K562 (cell line): ENCODE results near the gene JKAMP. TPM values are rescaled to one million over a fixed set of nuclear protein-coding genes. Genes with fewer than 3 reads are reported as not detected.
A peak's percentile ranks its signal among the peaks of the same experiment; 100 is the strongest.

Experiments used
- ARHGAP35 ChIP-seq: fragments of 450-650 bp; IDR thresholded peaks from 2 replicates; pipeline ENCODE4 v1.6.1; 2018; ENCODE audit not compliant: partially characterized antibody
- BCLAF1 ChIP-seq, 2 experiments: fragments of 450-650 bp in 1 of 2; IDR thresholded peaks; 2 replicates each; pipeline ENCODE4 v1.6.1; 2011 to 2017; ENCODE audit warnings: low read depth in 2 of 2, antibody characterized with exemption in 1 of 2, borderline replicate concordance in 1 of 2, low read length in 1 of 2, mild to moderate bottlenecking in 1 of 2, mixed read lengths in 1 of 2; ENCODE audit not compliant: control insufficient read depth in 1 of 2
- BRF2 ChIP-seq: IDR thresholded peaks from 3 replicates; pipeline ENCODE4 v1.6.1; 2011; ENCODE audit warnings: borderline replicate concordance, mild to moderate bottlenecking; ENCODE audit not compliant: insufficient read length, insufficient read depth
- C11orf30 ChIP-seq: fragments of 450-650 bp; IDR thresholded peaks from 2 replicates; pipeline ENCODE4 v1.6.1; 2016; ENCODE audit warnings: low read depth, mild to moderate bottlenecking
- CLOCK ChIP-seq: fragments of 250-450 bp; sonication (Bioruptor Pico); IDR thresholded peaks from 2 replicates; pipeline ENCODE4 v1.4.0; 2020; ENCODE audit warnings: mild to moderate bottlenecking, moderate library complexity, borderline replicate concordance
- DNMT1 ChIP-seq: fragments of 450-650 bp; IDR thresholded peaks from 2 replicates; pipeline ENCODE4 v1.6.1; 2016; ENCODE audit warnings: antibody characterized with exemption, mild to moderate bottlenecking
- FOXK1 ChIP-seq: sonication (generic); formaldehyde crosslinking; IDR thresholded peaks from 2 replicates; pipeline ENCODE4 v1.8.0; 2022; ENCODE audit warnings: missing genetic modification reagents, mild to moderate bottlenecking, borderline replicate concordance
- GABPB2 ChIP-seq: fragments of 250-450 bp; sonication (Bioruptor Pico); conservative IDR thresholded peaks from 2 replicates; pipeline ENCODE4 v1.5.1; 2021; ENCODE audit warnings: mild to moderate bottlenecking
- HLTF ChIP-seq: fragments of 450-650 bp; IDR thresholded peaks from 2 replicates; pipeline ENCODE4 v1.6.1; 2016
- JUN ChIP-seq, 2 experiments: sonication (generic) in 1 of 2; formaldehyde crosslinking in 1 of 2; IDR thresholded peaks; 2 replicates each; pipeline versions ENCODE4 v1.6.1 to v1.8.0; 2012 to 2022; ENCODE audit warnings: borderline replicate concordance in 2 of 2, mild to moderate bottlenecking in 2 of 2, improper control_type of control experiment in 1 of 2, low read depth in 1 of 2, low read length in 1 of 2, missing genetic modification reagents in 1 of 2
- NFRKB ChIP-seq: fragments of 450-650 bp; IDR thresholded peaks from 2 replicates; pipeline ENCODE4 v1.6.1; 2016; ENCODE audit warnings: low read depth
- RBM17 ChIP-seq: fragments of 200-400 bp; formaldehyde crosslinking; IDR thresholded peaks from 2 replicates; pipeline ENCODE4 v1.6.1; 2017; ENCODE audit warnings: low read depth, mild to moderate bottlenecking, low read length, borderline replicate concordance
- SMARCB1 ChIP-seq: IDR thresholded peaks from 2 replicates; pipeline ENCODE4 v1.6.1; 2011; ENCODE audit warnings: improper control_type of control experiment, low read depth; ENCODE audit not compliant: insufficient read length
- TSHZ1 ChIP-seq: fragments of 250-450 bp; sonication (Bioruptor Pico); IDR thresholded peaks from 2 replicates; pipeline ENCODE4 v1.4.0; 2020; ENCODE audit warnings: mild to moderate bottlenecking, moderate library complexity
- ZNF76 ChIP-seq: fragments of 250-450 bp; sonication (Bioruptor Pico); IDR thresholded peaks from 2 replicates; pipeline ENCODE4 v1.4.0; 2020; ENCODE audit warnings: mild to moderate bottlenecking, moderate library complexity, borderline replicate concordance
- polyA plus RNA-seq, 8 experiments: library from polyadenylated mRNA; depleted of rRNA in 4 of 8; stranded (reverse) in 5 of 8; unstranded in 3 of 8; fragments of >200 nt; fragmentation: Nextera tagmentation in 2 of 8; fragmentation: Illumina TruSeq in 1 of 8; extraction: Ambion mirVana in 2 of 8; extraction: Trizol in 1 of 8; gene quantifications; 2 replicates each; pipeline versions ENCODE4 v1.2.1 to v1.2.3, GENCODE V29; 2011 to 2014; ENCODE audit warnings: inconsistent platforms in 1 of 8, missing spikeins in 1 of 8
- total RNA-seq, 7 experiments: library from RNA; depleted of rRNA in 6 of 7; stranded (reverse); fragments of >200 nt in 6 of 7; fragmentation: Illumina TruSeq in 2 of 7; extraction: Trizol in 2 of 7; gene quantifications; 2 replicates each; pipeline versions ENCODE4 v1.2.1 to v1.2.3, GENCODE V29; 2011 to 2021; ENCODE audit warnings: low replicate concordance in 1 of 7

JKAMP gene
- total and polyA plus RNA-seq, 9 of the 15 experiments (the other 6 are each of a cell fraction or from before 2014, with no cell fraction given): 19.3 to 119 (median 33.8) TPM

GRCh38 chr14:59483819-59484638, at the start of gene JKAMP, which contains the start of gene L3HYPDH (continued):
- TF ChIP-seq TSHZ1 (CRISPR knock-in tag) (no peak), BCLAF1 (IDR thresholded peaks at IDR 0.05; ENCODE audit: borderline replicate concordance in 1 of 2, control insufficient read depth in 1 of 2, low read depth in 2 of 2, low read length in 1 of 2) (no peak), HLTF (0 out of 2 replicates have a peak, but pooled peaks have one; percentile 61), NFRKB (no peak), GABPB2 (no peak), C11orf30 (peak; percentile 27; the same call in 1 of the 2 replicates), SMARCB1 (no peak), BRF2 (no peak), RBM17 (no peak), CLOCK (no peak), ZNF76 (CRISPR knock-in tag) (no peak), FOXK1 (CRISPR knock-in tag) (no peak), JUN (IDR thresholded peaks at IDR 0.05; ENCODE audit: borderline replicate concordance, low read depth, low read length) (no peak; the same call in 1 of the 2 replicates), JUN (CRISPR knock-in tag; IDR thresholded peaks at IDR 0.05; ENCODE audit: borderline replicate concordance) (0 out of 2 replicates have a peak, but pooled peaks have one; percentile 70), DNMT1 (no peak), ARHGAP35 (no peak)
